HEK293T (cell line): Measurements from ENCODE around the gene PPM1L.

ENCODE experiments used
- CTCF ChIA-PET: fragments of 350-600 bp; formaldehyde crosslinking; extraction: SDS; loops from one replicate; lab custom pipeline; 2021; ENCODE audit warnings: antibody characterized with exemption, inconsistent platforms; lab: Yijun Ruan, JAX
- POLR2A ChIA-PET: fragments of 350-600 bp; formaldehyde crosslinking; extraction: SDS; loops from one replicate; lab custom pipeline; 2020; ENCODE audit warnings: antibody characterized with exemption, inconsistent platforms; lab: Yijun Ruan, JAX
- DNase-seq: peaks from one replicate; pipeline ENCODE4 v3.0.0; 2012; ENCODE audit warnings: mixed read lengths; ENCODE audit errors: extremely low spot score
- ARNT ChIP-seq: fragments of 450-650 bp; IDR thresholded peaks from 2 replicates; pipeline ENCODE4 v1.6.1; 2017; ENCODE audit warnings: mild to moderate bottlenecking
- BHLHE40 ChIP-seq: fragments of 450-650 bp; IDR thresholded peaks from 2 replicates; pipeline ENCODE4 v1.6.1; 2016; ENCODE audit warnings: mild to moderate bottlenecking, moderate library complexity, borderline replicate concordance
- CTBP1 ChIP-seq: fragments of 450-650 bp; IDR thresholded peaks from 2 replicates; pipeline ENCODE4 v1.6.1; 2016; ENCODE audit warnings: borderline replicate concordance
- ELF4 ChIP-seq: fragments of 450-650 bp; IDR thresholded peaks from 2 replicates; pipeline ENCODE4 v1.6.1; 2017; ENCODE audit warnings: antibody characterized with exemption
- FOXA1 ChIP-seq: fragments of 450-650 bp; IDR thresholded peaks from 2 replicates; pipeline ENCODE4 v1.6.1; 2016; ENCODE audit warnings: mild to moderate bottlenecking
- FOXK2 ChIP-seq: fragments of 450-650 bp; IDR thresholded peaks from 2 replicates; pipeline ENCODE4 v1.6.1; 2016; ENCODE audit warnings: mild to moderate bottlenecking
- FOXM1 ChIP-seq: fragments of 450-650 bp; IDR thresholded peaks from 2 replicates; pipeline ENCODE4 v1.6.1; 2017; ENCODE audit warnings: mild to moderate bottlenecking, borderline replicate concordance
- HDGF ChIP-seq: fragments of 450-650 bp; IDR thresholded peaks from 2 replicates; pipeline ENCODE4 v1.6.1; 2017; ENCODE audit warnings: antibody characterized with exemption, borderline replicate concordance
- L3MBTL2 ChIP-seq: fragments of 450-650 bp; conservative IDR thresholded peaks from 2 replicates; pipeline ENCODE4 v1.6.1; 2016; ENCODE audit warnings: mild to moderate bottlenecking
- LEF1 ChIP-seq: fragments of 450-650 bp; IDR thresholded peaks from 2 replicates; pipeline ENCODE4 v1.6.1; 2017; ENCODE audit warnings: mild to moderate bottlenecking, borderline replicate concordance
- NFRKB ChIP-seq: fragments of 450-650 bp; IDR thresholded peaks from 2 replicates; pipeline ENCODE4 v1.6.1; 2016; ENCODE audit warnings: mild to moderate bottlenecking, moderate library complexity
- PKNOX1 ChIP-seq: fragments of 450-650 bp; IDR thresholded peaks from 2 replicates; pipeline ENCODE4 v1.6.1; 2016
- SP1 ChIP-seq: fragments of 450-650 bp; IDR thresholded peaks from 2 replicates; pipeline ENCODE4 v1.6.1; 2017
- SUZ12 ChIP-seq: fragments of 450-650 bp; IDR thresholded peaks from 2 replicates; pipeline ENCODE4 v1.6.1; 2016; ENCODE audit warnings: mild to moderate bottlenecking
- TARDBP ChIP-seq: fragments of 450-650 bp; IDR thresholded peaks from 2 replicates; pipeline ENCODE4 v1.6.1; 2016
- ZNF384 ChIP-seq: fragments of 450-650 bp; IDR thresholded peaks from 2 replicates; pipeline ENCODE4 v1.6.1; 2016

The PPM1L gene

GRCh38 chr3:161054860-161055604 is 299.0 kb downstream of the PPM1L start:
- no peak for DNase-seq
- TF ChIP-seq LEF1 = no peak
- TF ChIP-seq FOXM1 = no peak
- no peak for TF ChIP-seq SP1
- TF ChIP-seq FOXK2 = no peak
- no peak for TF ChIP-seq TARDBP
- TF ChIP-seq L3MBTL2 = no peak
- no peak for TF ChIP-seq ARNT
- TF ChIP-seq HDGF = no peak
- no peak for TF ChIP-seq SUZ12
- no peak for TF ChIP-seq NFRKB
- TF ChIP-seq CTBP1 = no peak
- no peak for TF ChIP-seq ELF4
- no peak for TF ChIP-seq BHLHE40
- no peak for TF ChIP-seq ZNF384
- no peak for TF ChIP-seq PKNOX1
- TF ChIP-seq FOXA1 = no peak
- POLR2A ChIA-PET = no interaction called here
- CTCF ChIA-PET = no interaction called here

- ChIA-PET CTCF (interaction anchor here (0.7 kb wide), 1 partner anchor 15 kb away, joined by 4 read pairs; no protein-coding TSS in a partner anchor), POLR2A (no interaction called here)
- no peak for TF ChIP-seq SUZ12
- TF ChIP-seq BHLHE40 = no peak
- TF ChIP-seq ZNF384 = no peak
- TF ChIP-seq ARNT = no peak
- no peak for TF ChIP-seq FOXM1
- TF ChIP-seq FOXK2 = no peak
- TF ChIP-seq L3MBTL2 = no peak
- no peak for TF ChIP-seq SP1
- no peak for TF ChIP-seq HDGF
- TF ChIP-seq TARDBP = no peak
- TF ChIP-seq CTBP1 = no peak
- TF ChIP-seq ELF4 = no peak
- TF ChIP-seq FOXA1 = no peak
- TF ChIP-seq PKNOX1 = no peak
- no peak for DNase-seq
These were observed 308.4 kb downstream of the PPM1L start for GRCh38 chr3:161064413-161064812.

- ChIA-PET CTCF (interaction anchor here (0.5 kb wide), 1 partner anchor 32 kb away, joined by 3 read pairs; no protein-coding TSS in a partner anchor), POLR2A (no interaction called here)
- no peak for DNase-seq
- no peak for TF ChIP-seq FOXK2
- TF ChIP-seq CTBP1 = no peak
- no peak for TF ChIP-seq PKNOX1
- TF ChIP-seq NFRKB = no peak
- no peak for TF ChIP-seq TARDBP
- no peak for TF ChIP-seq BHLHE40
- no peak for TF ChIP-seq ZNF384
- TF ChIP-seq ARNT = no peak
- TF ChIP-seq HDGF = no peak
- no peak for TF ChIP-seq FOXA1
- TF ChIP-seq FOXM1 = no peak
- no peak for TF ChIP-seq L3MBTL2
- TF ChIP-seq LEF1 = no peak
- no peak for TF ChIP-seq ELF4
- TF ChIP-seq SUZ12 = no peak
- no peak for TF ChIP-seq SP1
These were observed 310.9 kb downstream of the PPM1L start for GRCh38 chr3:161066930-161067329.

GRCh38 chr3:161067335-161067734 is 311.3 kb downstream of the PPM1L start:
- DNase-seq = no peak
- ChIA-PET POLR2A (no interaction called here), CTCF (interaction anchor here (0.5 kb wide), 1 partner anchor 32 kb away, joined by 3 read pairs; no protein-coding TSS in a partner anchor)
- no peak for TF ChIP-seq SP1
- no peak for TF ChIP-seq LEF1
- no peak for TF ChIP-seq ZNF384
- TF ChIP-seq ARNT = no peak
- TF ChIP-seq FOXM1 = no peak

- DNase-seq = no peak
- TF ChIP-seq FOXA1 = no peak
- no peak for TF ChIP-seq ELF4
- no peak for TF ChIP-seq FOXM1
- TF ChIP-seq TARDBP = no peak
- ChIA-PET CTCF (no interaction called here), POLR2A (no interaction called here)
These were observed 313.6 kb downstream of the PPM1L start for GRCh38 chr3:161069511-161070251.

GRCh38 chr3:161070252-161070930 is 314.4 kb downstream of the PPM1L start:
- no peak for DNase-seq
- TF ChIP-seq FOXM1 = no peak
- no peak for TF ChIP-seq ELF4
- TF ChIP-seq ARNT = no peak
- ChIA-PET POLR2A (no interaction called here), CTCF (no interaction called here)
